PFSK-1 (cell line): ENCODE data around the gene RGS19.

ENCODE experiments used
- REST ChIP-seq, 2 experiments: IDR thresholded peaks; 2 replicates each; pipeline versions ENCODE4 v1.6.1 to v1.8.0; 2011 to 2012; ENCODE audit warnings: low read depth in 2 of 2, low read length in 2 of 2, control low read depth in 1 of 2, inconsistent platforms in 1 of 2, mild to moderate bottlenecking in 1 of 2, moderate library complexity in 1 of 2; ENCODE audit not compliant: insufficient read depth in 1 of 2
- TAF1 ChIP-seq: IDR thresholded peaks from 2 replicates; pipeline ENCODE4 v1.6.1; 2012; ENCODE audit warnings: low read length, control low read depth, borderline replicate concordance; ENCODE audit not compliant: insufficient read depth

- TF ChIP-seq TAF1 (no peak), REST (IDR thresholded peaks at IDR 0.05; ENCODE audit: insufficient read depth in 1 of 2, low read depth in 2 of 2, low read length in 2 of 2) (no peak)
These were observed 16.5 kb downstream of the RGS19 start, which contains the start of gene TCEA2 for GRCh38 chr20:64062596-64063388.
